NCI-H82 treated with DMSO at 0.1 percent for 48 hours (cell line): ENCODE results near the gene BEND5.

Experiments used
- DNase-seq: peaks from one replicate; lab custom pipeline; 2025; ENCODE audit not compliant: unreplicated experiment; lab: John Stamatoyannopoulos, UW

Gene BEND5, protein sequence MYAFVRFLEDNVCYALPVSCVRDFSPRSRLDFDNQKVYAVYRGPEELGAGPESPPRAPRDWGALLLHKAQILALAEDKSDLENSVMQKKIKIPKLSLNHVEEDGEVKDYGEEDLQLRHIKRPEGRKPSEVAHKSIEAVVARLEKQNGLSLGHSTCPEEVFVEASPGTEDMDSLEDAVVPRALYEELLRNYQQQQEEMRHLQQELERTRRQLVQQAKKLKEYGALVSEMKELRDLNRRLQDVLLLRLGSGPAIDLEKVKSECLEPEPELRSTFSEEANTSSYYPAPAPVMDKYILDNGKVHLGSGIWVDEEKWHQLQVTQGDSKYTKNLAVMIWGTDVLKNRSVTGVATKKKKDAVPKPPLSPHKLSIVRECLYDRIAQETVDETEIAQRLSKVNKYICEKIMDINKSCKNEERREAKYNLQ

DNA sequence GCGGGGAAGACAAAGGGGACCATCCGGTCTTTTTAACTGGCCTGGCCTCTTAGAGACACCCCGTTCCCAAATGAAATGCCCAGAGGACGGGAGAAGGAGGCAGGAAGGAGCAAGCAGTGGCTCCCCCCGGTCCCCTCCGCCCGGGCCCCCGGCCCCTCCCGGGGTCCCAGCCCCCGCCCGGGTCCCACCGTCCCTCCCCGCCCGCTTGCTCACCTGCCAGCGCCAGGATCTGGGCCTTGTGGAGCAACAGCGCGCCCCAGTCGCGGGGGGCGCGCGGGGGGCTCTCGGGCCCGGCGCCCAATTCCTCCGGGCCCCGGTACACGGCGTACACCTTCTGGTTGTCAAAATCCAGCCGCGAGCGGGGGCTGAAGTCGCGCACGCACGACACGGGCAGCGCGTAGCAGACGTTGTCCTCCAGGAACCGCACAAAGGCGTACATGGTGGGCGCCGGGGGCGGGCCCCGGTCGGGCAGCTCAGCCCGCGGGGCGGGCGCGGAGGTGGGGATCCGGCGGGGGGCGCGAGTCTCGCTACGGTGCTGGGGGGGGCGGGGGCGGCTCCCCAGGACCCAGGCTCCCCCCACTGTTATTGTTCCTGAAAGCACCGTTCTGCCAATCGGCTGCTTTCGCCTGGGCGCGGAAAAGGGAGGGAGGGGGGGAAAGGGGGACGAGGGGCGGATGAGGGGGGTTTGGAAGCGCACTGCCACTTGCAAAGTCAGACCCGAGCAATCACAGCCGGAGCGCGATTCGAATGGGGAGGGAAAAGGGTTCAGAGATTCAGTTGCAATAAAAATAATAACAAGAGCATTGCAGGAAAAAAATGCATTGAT lies at the start of gene BEND5:
BEND5 (minus strand) TSS at position 499 of the 826 bp plus-strand sequence; CDS start at position 439, 60 bp downstream.
- DNase-seq = peak; percentile 60

DNA sequence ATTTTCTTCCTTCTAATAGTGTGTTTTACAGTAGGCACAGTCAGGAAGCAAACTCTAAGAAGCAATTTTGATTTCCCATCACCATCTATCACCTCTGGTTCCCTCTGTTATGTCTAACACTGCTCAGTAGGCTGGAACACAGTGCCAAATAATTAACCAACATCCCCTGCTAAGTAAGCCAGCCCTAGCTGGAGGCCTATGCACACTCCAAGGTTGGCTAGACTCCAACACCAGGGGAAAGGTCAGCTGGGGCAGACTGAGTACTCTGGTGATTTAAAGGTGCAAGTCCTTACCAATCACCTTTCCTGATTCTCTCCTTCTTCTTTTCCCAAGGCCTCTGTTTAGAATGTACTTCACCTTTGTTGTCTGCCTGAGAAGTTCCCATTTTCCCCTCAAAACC lies 46.5 kb upstream of the BEND5 start:
- DNase-seq = no peak

DNA sequence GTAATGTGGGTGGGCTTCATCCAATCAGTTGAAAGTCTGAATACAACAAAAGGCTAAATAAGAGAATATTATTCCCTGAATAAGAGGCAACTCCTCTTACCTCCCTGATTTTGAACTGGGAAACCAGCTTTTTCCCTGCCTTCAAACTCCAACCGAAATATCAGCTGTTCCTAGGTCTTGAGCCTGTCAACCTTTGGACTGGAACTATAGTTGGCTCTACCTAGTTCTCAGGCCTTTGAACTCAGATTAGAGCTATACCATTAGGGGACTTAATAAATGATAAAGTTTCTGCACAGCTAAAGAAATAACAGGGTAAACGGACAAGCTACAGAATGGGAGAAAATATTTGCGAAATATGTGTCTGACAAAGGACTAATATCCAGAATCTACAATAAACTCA lies 43.8 kb upstream of the BEND5 start:
- DNase-seq = no peak

DNA sequence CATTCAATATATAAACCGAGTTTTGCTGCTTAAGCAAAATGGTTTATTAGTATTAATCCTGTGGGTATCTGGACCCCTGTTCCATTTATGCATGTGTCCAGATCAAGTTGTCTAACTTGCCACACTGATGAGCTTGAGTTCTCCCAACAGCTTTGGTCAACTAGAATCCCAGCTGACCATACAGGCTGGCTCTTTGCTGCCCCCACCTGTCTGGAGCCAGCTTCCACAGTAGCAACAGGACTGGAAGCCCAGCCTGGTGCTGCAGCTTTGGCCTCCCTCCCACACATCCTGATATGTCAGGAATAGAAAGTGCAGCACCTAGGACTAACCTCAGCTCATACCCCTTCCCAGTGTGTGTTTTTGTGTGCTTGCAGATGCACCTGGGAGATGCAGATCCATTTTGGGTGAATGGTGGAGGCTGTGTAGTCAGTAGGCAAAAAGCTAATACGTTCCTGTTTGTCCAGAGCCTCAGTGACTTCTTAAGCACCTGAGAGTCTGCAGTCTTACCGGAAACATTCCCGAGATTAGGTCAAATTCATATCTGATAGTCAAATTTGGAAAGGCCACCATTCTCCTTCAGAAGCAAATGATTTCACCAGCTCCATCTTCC lies 40.9 kb upstream of the BEND5 start:
- DNase-seq = peak; percentile 62

DNA sequence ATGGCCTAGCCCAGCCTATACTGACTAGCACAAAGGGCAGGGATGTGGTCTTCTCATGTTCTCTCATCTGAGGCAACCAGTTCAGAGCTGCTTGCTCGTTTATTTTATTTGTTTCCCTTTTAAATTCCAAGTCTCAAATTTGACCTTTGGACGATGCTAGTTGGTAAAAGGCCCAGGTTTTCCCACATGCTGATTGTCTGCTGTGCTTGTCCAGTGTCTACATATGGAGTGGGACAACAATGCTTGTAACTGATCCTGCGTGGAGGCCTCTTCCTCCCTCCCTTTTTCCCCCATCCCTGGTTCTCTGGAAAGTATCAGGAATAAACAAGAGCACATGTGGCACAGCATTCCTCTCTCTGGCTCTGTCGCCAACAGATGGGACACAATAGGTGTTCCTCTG lies 34.0 kb upstream of the BEND5 start:
- no peak for DNase-seq

DNA sequence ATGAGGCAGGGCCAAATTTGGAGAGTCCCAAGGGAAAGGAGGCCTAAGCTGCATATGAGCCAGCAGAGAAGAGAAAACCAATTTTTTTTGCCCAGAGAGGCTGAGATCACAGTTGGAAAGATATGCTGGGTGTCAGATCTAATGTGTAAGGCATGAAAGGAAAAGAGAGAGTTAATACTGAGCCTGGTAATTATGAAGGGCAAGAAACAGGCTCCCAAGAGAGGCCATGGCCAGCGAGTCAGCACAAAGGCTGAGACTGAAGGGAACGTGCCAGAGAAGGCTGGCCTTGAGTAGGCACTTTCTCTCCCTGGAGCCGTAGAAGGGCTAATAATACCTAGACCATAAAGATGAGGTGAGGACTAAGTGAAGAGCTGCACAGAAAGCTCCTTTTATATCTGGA lies 31.8 kb upstream of the BEND5 start:
- DNase-seq = no peak

DNA sequence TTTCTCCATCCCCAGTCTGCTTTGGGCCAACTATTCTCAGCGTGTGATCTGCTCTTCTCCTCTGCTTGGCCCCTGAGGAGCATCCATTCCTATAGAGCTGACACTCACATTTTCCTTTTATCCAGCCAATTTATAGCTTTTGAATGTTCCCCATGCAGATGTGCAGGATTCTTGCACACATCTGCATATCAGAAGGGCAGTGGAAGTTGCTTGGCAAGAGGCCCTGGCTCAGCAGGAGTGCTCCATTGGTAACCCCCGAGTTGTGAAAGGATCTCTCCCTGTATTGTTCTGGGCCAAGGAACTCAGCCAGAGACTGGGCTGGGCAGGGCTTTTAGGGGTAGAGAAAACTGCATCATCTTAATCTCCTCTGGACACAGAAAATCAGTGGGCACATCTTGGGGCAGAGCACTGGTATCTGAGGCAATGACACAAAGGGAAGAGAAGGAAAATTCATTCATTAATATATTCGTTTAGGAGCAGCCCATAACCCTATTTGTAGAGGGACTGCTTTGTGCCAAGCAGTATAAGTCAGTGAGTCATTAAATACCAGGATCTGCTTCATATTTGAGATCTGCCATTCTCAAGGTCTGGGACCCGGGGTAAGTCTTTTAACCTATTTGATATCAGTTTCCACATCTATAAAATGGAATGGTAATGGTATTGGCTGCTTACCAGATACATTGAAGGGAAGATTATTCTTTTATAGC lies 31.0 kb upstream of the BEND5 start:
- no peak for DNase-seq

DNA sequence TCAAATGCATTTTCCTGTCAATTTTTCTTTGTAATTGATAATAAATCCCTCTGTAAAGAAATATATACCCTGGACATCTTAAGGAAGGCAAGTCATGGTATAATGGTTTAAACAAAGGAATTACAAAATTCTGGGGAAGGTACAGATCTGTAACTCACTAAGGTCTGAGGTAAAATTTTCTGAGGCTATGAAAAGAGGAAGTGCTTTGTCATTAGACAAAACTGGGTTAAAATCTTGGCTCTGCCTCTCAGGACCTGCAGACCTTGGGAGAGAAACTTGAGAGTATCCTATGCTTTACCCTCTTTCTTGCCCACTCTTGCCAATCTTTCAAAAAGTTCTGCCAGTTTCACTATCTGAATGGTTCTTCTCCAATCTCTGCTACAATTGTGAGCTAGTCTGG lies 26.8 kb upstream of the BEND5 start:
- no peak for DNase-seq

DNA sequence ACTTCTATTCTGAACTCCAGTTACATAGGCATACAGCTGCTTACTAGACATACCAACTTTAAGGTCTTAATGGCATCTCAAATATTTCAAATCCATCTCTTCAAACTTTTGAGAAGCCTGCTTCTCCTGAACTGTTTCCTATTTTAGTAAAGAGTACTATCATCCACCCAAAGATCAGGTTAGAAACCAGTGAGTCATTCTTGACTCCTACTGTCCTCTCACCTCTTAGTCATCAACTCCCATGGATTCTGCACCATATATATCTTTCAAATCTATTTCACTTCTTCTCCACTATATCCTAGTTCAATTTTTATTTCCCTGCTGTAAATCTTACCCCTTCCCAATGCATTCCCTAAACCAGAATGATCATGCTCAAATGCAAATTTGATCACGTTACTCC lies 18.1 kb upstream of the BEND5 start:
- no peak for DNase-seq

DNA sequence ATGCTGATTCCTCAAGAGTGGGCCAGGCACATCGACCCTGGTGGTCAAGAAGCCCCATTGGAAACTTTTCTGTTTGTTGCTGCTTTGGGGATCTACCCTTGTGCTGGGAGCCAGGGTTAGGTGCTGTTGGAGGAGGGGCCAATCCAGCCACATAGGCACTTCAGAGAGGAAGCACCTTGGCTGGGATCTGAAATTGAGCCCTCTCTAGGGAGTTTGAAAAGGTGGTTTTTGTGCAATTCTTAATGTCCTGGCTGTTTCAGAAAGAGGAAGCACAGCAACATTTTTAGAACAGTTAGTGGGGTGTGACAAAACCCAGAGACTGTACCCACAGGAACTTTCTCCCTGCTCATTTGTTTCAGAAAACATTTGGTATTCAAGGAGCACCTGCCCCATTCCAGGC lies 17.2 kb upstream of the BEND5 start:
- DNase-seq = no peak

DNA sequence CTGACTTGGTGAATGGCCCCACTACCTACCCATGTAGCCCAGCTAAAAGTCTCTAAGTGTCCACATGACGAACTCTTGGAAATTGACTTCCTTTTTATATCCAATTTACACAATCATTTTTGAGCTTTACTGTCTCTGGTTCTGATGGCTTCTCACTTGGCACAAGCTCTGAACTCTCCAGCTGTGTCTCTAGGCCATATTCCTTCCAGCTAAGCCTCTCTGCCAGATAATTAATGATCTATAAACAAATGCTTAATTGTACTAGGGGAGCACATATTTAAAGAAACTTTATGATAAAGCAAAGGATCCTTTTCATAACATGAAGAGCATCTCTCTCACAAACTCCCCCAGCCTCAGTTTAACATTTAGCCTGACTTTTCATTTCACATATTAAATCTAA lies 16.3 kb upstream of the BEND5 start:
- peak; percentile 52 for DNase-seq

DNA sequence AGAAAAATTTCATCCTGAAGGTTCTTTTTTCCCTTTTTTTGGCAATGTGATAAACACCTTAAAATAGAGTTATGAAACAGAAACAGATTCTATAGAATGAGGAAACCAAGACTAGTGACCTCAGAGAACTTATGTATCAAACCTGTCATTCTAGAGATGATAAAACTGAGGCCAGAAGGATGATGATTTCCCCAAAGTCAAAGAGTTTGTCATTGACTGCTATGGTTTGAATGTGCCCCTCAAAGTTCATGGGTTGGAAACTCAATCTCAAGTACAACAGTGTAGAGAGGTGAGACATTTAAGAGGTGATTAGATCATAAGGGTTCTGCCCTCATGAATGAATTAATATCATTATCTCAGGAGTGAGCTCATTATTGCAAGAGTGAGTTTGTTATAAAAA lies 13.7 kb upstream of the BEND5 start:
- DNase-seq = no peak

DNA sequence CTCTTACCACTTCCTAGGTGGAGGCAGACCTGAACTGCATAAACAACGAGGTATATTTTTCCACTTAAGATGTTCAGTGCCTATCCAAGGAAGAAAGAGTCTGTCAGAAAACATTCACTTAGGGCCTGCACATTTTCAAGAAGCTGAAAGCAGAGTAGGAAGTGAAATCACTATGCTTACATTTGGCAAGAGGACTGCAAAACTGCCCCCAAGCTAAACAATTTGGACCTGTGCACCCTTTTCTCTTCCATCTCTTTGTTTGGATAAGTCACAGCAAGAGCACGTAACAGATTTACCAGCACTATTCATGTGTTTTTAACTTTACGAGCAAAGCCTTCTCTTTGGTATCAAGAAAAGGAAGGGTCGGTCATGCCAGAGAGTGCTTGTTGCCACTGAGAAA lies 13.2 kb upstream of the BEND5 start:
- no peak for DNase-seq

DNA sequence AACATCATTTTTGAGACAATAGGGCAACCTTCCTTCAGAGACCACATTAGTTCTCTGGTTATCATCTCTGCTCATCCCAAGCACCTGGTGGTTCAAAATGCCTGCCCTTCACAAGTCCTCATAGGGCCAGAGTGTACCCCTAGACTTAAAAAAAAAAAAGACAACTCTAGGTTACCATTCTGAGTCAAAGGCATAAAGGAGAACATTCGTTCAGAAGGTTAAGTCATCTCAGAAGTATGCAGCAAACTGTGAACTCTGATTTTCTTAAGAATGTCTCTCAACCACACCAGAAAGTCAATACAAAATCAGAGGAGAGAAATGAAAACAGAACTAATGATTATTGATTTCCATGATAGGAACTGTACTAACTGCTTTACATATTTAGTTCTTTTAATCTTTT lies 9.2 kb upstream of the BEND5 start:
- no peak for DNase-seq

DNA sequence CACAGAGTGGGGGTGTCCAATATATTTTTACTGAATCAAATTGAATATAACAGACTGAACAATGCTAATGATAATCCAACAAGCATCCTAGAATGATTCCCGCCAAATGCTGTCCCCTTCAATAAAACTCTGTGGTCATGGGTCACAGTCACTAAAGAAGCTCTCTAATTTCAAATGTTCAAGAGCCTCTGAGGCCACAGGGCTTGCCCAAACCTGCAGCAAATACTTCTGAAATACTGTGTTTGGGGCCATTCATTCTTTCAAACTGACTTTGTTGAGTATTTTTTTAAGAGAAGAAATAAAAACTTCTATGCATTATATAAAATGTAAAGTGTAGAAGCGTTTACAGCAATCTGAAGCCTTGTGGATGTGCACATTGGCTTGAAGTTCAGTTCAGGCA lies 7.6 kb upstream of the BEND5 start:
- no peak for DNase-seq

DNA sequence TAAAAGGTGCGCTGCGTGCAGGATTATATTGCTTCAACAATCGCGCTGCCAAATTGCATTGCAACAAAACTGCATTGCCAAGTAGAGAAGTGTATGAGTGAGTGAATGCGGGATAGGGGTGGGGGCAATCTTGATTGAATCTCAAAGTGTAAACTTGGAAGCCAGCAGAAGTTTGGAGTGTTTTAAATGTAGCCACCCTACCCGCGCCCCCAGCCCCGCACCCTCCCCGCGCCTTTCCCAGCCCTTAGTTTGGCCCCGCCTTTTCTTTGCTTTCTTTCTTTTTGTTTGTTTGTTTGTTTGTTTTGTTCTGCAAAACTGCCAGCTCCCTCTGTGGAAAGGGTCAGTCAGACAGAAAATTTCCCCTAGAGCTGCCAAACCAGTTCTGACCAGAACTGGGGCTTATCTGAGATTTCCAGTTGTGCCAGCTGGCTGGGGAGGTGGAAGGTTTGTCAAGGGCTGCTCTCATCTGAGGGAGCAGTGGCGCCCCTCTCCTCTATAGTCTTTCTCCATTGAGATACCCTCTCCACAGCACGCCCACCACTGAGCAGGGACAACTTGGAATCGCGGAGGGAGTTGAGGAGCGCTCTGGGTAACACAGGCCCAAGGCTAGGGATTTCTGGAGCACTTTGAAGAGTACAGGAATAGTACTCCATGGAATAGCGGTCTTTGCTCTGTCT lies 666 bp upstream of the BEND5 start:
- DNase-seq = peak; percentile 10

DNA sequence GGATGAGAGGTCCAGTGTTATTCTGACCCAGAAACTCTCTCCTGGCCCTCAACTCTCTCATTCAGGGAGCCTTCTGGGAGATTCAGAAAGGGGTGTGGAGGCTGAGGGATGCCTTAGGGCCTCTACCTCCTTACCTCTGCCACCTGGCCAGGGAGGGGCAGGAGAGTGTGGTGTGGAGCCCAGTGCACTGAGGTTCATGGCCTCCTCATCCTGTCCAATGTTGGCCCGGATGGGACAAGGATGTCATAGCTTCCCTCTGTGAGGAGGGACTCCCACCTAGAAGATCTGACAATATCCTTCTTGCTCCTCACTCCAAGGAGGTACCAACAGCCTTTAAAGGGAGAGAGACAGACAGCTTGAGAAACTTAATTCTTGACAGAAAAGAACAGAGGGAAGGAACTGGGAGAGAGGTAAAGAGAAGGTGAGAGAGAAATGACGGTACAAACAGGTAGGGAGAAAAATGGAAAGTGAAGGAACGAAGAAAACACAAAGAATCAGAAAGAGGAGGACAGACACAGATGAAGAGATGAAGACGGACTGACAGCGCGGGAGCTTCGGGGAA lies 779 bp downstream of the BEND5 start:
- no peak for DNase-seq

DNA sequence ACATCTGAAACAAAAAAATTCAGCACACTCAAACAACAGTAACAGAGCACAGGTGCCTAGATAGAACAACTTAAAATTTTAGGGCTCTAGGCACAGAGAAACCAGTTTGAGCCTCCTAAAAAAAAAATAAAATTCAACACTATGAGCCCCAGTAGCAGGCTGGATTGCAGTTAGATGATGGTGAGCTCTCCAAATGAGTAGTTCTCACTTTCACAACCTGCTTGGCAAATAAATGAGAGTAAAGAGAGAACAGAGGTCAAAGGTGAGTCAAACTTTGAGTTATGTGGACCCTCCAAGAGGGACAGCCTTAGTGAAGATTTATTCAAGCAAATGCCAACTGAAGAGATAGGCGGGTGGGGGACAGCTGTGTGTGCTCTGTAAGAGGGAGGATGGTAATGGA lies 3.6 kb downstream of the BEND5 start:
- DNase-seq = no peak

DNA sequence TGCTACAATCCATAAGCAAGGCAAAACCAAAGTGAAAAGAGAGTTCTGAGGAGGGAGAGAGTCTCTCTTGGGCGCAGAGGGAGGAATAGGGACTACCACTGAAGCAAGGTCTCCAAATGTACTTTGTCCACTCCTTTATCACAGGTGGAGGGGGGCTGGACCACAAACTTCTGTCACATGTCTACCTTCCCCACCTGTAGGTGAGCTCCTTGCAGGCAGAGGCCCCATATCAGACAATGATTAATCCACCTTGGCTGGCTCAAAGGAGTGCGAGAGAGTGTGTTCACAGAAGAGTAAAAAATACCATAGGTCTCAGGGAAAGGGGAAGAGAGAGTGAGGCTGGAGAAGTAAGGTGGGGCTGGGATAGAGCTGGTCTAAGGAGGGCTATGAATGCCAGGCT lies 4.5 kb downstream of the BEND5 start:
- no peak for DNase-seq

DNA sequence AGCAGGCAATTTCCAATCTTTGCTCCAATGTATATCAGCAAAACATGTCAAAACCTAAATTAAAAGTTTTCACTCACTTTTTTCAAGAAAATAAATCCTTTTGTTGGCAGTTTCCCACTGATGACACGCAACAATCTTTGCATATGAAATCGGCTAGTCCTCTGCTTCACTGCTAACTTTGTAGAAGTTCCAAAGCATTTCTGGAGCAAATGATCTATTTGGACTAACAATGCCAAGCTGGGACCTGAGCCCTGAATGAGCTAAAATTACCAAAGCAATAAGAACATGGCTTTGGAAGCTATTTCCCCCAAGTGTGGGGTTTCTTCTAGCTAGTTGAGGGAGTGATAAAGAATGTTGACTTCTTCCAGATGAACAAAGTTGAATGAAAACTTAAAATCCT lies 5.1 kb downstream of the BEND5 start:
- DNase-seq = no peak
